ENCODE measurements around the gene EYS. TPM values are rescaled to one million over a fixed set of nuclear protein-coding genes. Genes with fewer than 3 reads are reported as not detected.
"Not testable (repeated sequence)": the region's sequence is repeated elsewhere in the genome, so short reads cannot be mapped to it uniquely, and the experiment has no call there.

Gene EYS
- total RNA-seq, 1 experiment from 2014 or later: not detected

- no peak for DNase-seq (ENCODE audit: extremely low read depth, low read depth)
These were observed 1914.1 kb downstream of the EYS start for GRCh38 chr6:63792736-63793464.

- DNase-seq (ENCODE audit: extremely low read depth, low read depth): no peak
These were observed 1916.7 kb downstream of the EYS start for GRCh38 chr6:63790334-63790733.

GRCh38 chr6:63789699-63790098, 1917.3 kb downstream of the EYS start:
- DNase-seq (ENCODE audit: extremely low read depth, low read depth): no peak

GRCh38 chr6:63788569-63788968, 1918.5 kb downstream of the EYS start:
- no peak for DNase-seq (ENCODE audit: extremely low read depth, low read depth)

GRCh38 chr6:63787021-63787420, 1920.0 kb downstream of the EYS start:
- no peak for DNase-seq (ENCODE audit: extremely low read depth, low read depth)

- no peak for DNase-seq (ENCODE audit: extremely low read depth, low read depth)
These were observed 1922.0 kb downstream of the EYS start for GRCh38 chr6:63785006-63785405.

GRCh38 chr6:63783096-63783495, 1923.9 kb downstream of the EYS start:
- DNase-seq (ENCODE audit: extremely low read depth, low read depth): no peak

GRCh38 chr6:63774961-63775360, 1932.1 kb downstream of the EYS start:
- no peak for DNase-seq (ENCODE audit: extremely low read depth, low read depth)

GRCh38 chr6:63773200-63773599, 1933.8 kb downstream of the EYS start:
- DNase-seq (ENCODE audit: extremely low read depth, low read depth): no peak

GRCh38 chr6:63765828-63766227, 1941.2 kb downstream of the EYS start:
- no peak for DNase-seq (ENCODE audit: extremely low read depth, low read depth)

- DNase-seq (ENCODE audit: extremely low read depth, low read depth): peak; percentile 38
These were observed 1942.6 kb downstream of the EYS start for GRCh38 chr6:63764318-63764916.

- DNase-seq (ENCODE audit: extremely low read depth, low read depth): no peak
These were observed 1946.8 kb downstream of the EYS start for GRCh38 chr6:63760199-63760598.

GRCh38 chr6:63759605-63760105, 1947.4 kb downstream of the EYS start:
- DNase-seq (ENCODE audit: extremely low read depth, low read depth): no peak

- no peak for DNase-seq (ENCODE audit: extremely low read depth, low read depth)
These were observed 1949.2 kb downstream of the EYS start for GRCh38 chr6:63757826-63758225.

GRCh38 chr6:63757275-63757674, 1949.8 kb downstream of the EYS start:
- not testable (repeated sequence) for DNase-seq (ENCODE audit: extremely low read depth, low read depth)

GRCh38 chr6:63750400-63750799, 1956.6 kb downstream of the EYS start:
- DNase-seq (ENCODE audit: extremely low read depth, low read depth): no peak

GRCh38 chr6:63745784-63746183, 1961.2 kb downstream of the EYS start:
- no peak for DNase-seq (ENCODE audit: extremely low read depth, low read depth)

- DNase-seq (ENCODE audit: extremely low read depth, low read depth): no peak
These were observed 1962.2 kb downstream of the EYS start for GRCh38 chr6:63744810-63745209.

- DNase-seq (ENCODE audit: extremely low read depth, low read depth): no peak
These were observed 1963.3 kb downstream of the EYS start for GRCh38 chr6:63743691-63744090.

- DNase-seq (ENCODE audit: extremely low read depth, low read depth): no peak
These were observed 1965.0 kb downstream of the EYS start for GRCh38 chr6:63742060-63742459.

- DNase-seq (ENCODE audit: extremely low read depth, low read depth): no peak
These were observed 1966.3 kb downstream of the EYS start for GRCh38 chr6:63740709-63741108.

GRCh38 chr6:63739094-63739687, 1967.8 kb downstream of the EYS start:
- no peak for DNase-seq (ENCODE audit: extremely low read depth, low read depth)
